ENCODE results near the gene ANKRD33B.

DNA sequence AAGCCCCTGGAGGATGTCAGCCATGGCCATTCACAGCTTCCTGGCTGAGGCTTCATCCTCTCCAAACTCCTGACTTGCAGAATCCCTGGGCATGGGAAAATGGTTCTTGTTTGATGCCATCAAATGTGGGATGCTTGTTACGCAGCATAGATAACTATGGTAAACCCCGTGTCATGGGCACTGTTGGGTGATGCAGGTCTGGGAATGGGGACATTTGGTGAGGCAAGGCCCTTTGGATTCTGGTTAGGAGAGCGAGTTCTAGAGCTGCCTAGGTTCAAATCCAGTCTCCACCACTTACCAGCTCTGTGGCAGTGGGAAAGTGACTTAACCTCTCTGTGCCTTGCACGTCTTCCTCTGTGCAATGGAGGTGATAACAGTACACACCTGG is 41.7 kb upstream of the ANKRD33B start:
- TF ChIP-seq, protein P1, sequence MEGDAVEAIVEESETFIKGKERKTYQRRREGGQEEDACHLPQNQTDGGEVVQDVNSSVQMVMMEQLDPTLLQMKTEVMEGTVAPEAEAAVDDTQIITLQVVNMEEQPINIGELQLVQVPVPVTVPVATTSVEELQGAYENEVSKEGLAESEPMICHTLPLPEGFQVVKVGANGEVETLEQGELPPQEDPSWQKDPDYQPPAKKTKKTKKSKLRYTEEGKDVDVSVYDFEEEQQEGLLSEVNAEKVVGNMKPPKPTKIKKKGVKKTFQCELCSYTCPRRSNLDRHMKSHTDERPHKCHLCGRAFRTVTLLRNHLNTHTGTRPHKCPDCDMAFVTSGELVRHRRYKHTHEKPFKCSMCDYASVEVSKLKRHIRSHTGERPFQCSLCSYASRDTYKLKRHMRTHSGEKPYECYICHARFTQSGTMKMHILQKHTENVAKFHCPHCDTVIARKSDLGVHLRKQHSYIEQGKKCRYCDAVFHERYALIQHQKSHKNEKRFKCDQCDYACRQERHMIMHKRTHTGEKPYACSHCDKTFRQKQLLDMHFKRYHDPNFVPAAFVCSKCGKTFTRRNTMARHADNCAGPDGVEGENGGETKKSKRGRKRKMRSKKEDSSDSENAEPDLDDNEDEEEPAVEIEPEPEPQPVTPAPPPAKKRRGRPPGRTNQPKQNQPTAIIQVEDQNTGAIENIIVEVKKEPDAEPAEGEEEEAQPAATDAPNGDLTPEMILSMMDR (IDR thresholded peaks at IDR 0.05; ENCODE audit: low read length), result no peak
- TF ChIP-seq EZH2 (optimal IDR thresholded peaks at IDR 0.05; ENCODE audit: low read depth, low read length) (no peak), EZH2phosphoT487 (IDR thresholded peaks at IDR 0.05; ENCODE audit: low read length) (no peak)

All from MM.1S (cell line).